PFSK-1 (cell line): Measurements from ENCODE around the gene ZC3H18.

Experiments
- FOXP2 ChIP-seq: optimal IDR thresholded peaks from 2 replicates; pipeline ENCODE3; 2011; ENCODE audit warnings: borderline replicate concordance, control low read depth, inconsistent platforms; ENCODE audit not compliant: insufficient read depth; ENCODE audit errors: extremely low read length, extremely low read depth
- POLR2AphosphoS5 ChIP-seq: IDR thresholded peaks from 2 replicates; pipeline ENCODE4 v1.6.1; 2012; ENCODE audit warnings: low read depth, mild to moderate bottlenecking, control low read depth, low read length, moderate library complexity
- REST ChIP-seq, 2 experiments: IDR thresholded peaks; 2 replicates each; pipeline versions ENCODE4 v1.6.1 to v1.8.0; 2011 to 2012; ENCODE audit warnings: low read depth in 2 of 2, low read length in 2 of 2, control low read depth in 1 of 2, inconsistent platforms in 1 of 2, mild to moderate bottlenecking in 1 of 2, moderate library complexity in 1 of 2; ENCODE audit not compliant: insufficient read depth in 1 of 2
- SIN3A ChIP-seq: IDR thresholded peaks from 2 replicates; pipeline ENCODE4 v1.6.1; 2012; ENCODE audit warnings: mild to moderate bottlenecking, low read length, moderate library complexity, borderline replicate concordance; ENCODE audit not compliant: insufficient read depth
- TAF1 ChIP-seq: IDR thresholded peaks from 2 replicates; pipeline ENCODE4 v1.6.1; 2012; ENCODE audit warnings: low read length, control low read depth, borderline replicate concordance; ENCODE audit not compliant: insufficient read depth

The ZC3H18 gene

GRCh38 chr16:88556294-88556988 is 13.8 kb upstream of the ZC3H18 start:
- TF ChIP-seq REST (IDR thresholded peaks at IDR 0.05; ENCODE audit: insufficient read depth in 1 of 2, low read depth in 2 of 2, low read length in 2 of 2): no peak
- TF ChIP-seq TAF1: no peak
- TF ChIP-seq SIN3A: no peak
- no peak for TF ChIP-seq POLR2AphosphoS5
- no peak for TF ChIP-seq FOXP2

GRCh38 chr16:88558457-88559442 is 11.5 kb upstream of the ZC3H18 start:
- TF ChIP-seq FOXP2: no peak
- TF ChIP-seq REST (IDR thresholded peaks at IDR 0.05; ENCODE audit: insufficient read depth in 1 of 2, low read depth in 2 of 2, low read length in 2 of 2): peak in 1 of 2 experiments; percentile 40; a peak in 1 of 4 replicates

- TF ChIP-seq SIN3A (peak; percentile 96; the same call in 1 of the 2 replicates), POLR2AphosphoS5 (no peak), TAF1 (no peak), FOXP2 (no peak), REST (IDR thresholded peaks at IDR 0.05; ENCODE audit: insufficient read depth in 1 of 2, low read depth in 2 of 2, low read length in 2 of 2) (peak; percentile 86 to 97)
These were observed 9.3 kb upstream of the ZC3H18 start for GRCh38 chr16:88560714-88561484.

GRCh38 chr16:88561485-88562359 is 8.5 kb upstream of the ZC3H18 start:
- TF ChIP-seq POLR2AphosphoS5 (no peak), FOXP2 (no peak), SIN3A (no peak), REST (IDR thresholded peaks at IDR 0.05; ENCODE audit: insufficient read depth in 1 of 2, low read depth in 2 of 2, low read length in 2 of 2) (peak in 1 of 2 experiments; percentile 57; a peak in 1 of 4 replicates), TAF1 (no peak)
